K562 (cell line): ENCODE data around the gene ZNF644. TPM values are rescaled to one million over a fixed set of nuclear protein-coding genes. Genes with fewer than 3 reads are reported as not detected.

Source experiments
- ATAC-seq: fragments of 200-7000 bp; cut with Tn5 transposase; 3 replicates; pipeline ENCODE4 v1.9.1; 2020; ENCODE audit warnings: moderate library complexity
- BruUV-seq: library from RNA; stranded (reverse); fragments of 400-500 nt; replicated peaks from 2 replicates; lab custom pipeline; 2021; lab: Mats Ljungman, UMichigan
- CTCF ChIA-PET: fragments of 300-600 bp; formaldehyde crosslinking; extraction: SDS; loops from one replicate; lab custom pipeline; 2021; ENCODE audit warnings: low intra/inter-chr PET ratio; lab: Yijun Ruan, JAX
- POLR2A ChIA-PET: fragments of 300-600, 350-650 bp; sonication (Branson Sonifier 250); formaldehyde crosslinking; extraction: SDS; loops from one replicate; lab custom pipeline; 2021; ENCODE audit warnings: antibody characterized with exemption, inconsistent platforms; lab: Yijun Ruan, JAX
- DNase-seq, 4 experiments: peaks; one replicate each; pipeline versions ENCODE4 v3.0.0 to v3.0.0-alpha.2; 2011 to 2018; ENCODE audit warnings: low spot score in 3 of 4, mixed read lengths in 3 of 4; ENCODE audit errors: extremely low read depth in 1 of 4
- FAIRE-seq: peaks from 2 replicates; lab custom pipeline; 2011; peaks lifted over from hg19 to GRCh38; lab: Jason Lieb, UNC
- H2AFZ ChIP-seq: 2 replicates; pipeline ENCODE4 v1.6.0; 2011; ENCODE audit warnings: low read depth, low read length, control low read depth, inconsistent platforms
- H3K27ac ChIP-seq: fragments of 200-600 bp; 3 replicates; pipeline ENCODE4 v1.8.0; 2011; ENCODE audit warnings: low read depth, mild to moderate bottlenecking, control low read depth, inconsistent platforms, low read length, moderate library complexity, mixed read lengths; ENCODE audit errors: extremely low read depth
- H3K27me3 ChIP-seq, 2 experiments: fragments of 300-600 bp in 1 of 2; 2 replicates in 1 of 2; 3 replicates in 1 of 2; pipeline versions ENCODE4 v1.6.0 to v1.8.0; 2011; ENCODE audit warnings: inconsistent platforms in 2 of 2, low read length in 2 of 2, mild to moderate bottlenecking in 1 of 2, mixed read lengths in 1 of 2, moderate library complexity in 1 of 2; ENCODE audit not compliant: control insufficient read depth in 2 of 2, insufficient read depth in 2 of 2
- H3K36me3 ChIP-seq: fragments of 300-600 bp; 3 replicates; pipeline ENCODE4 v1.8.0; 2011; ENCODE audit warnings: mild to moderate bottlenecking, low read length, inconsistent platforms; ENCODE audit not compliant: control insufficient read depth, insufficient read depth
- H3K4me1 ChIP-seq, 2 experiments: fragments of 200-600 bp in 1 of 2; replicated peaks in 1 of 2; 2 replicates in 1 of 2; 3 replicates in 1 of 2; pipeline versions ENCODE4 v1.5.1 to v1.8.0; 2011; ENCODE audit warnings: inconsistent platforms in 2 of 2, low read length in 2 of 2, mild to moderate bottlenecking in 1 of 2, mixed read lengths in 1 of 2, moderate library complexity in 1 of 2; ENCODE audit not compliant: control insufficient read depth in 2 of 2, insufficient read depth in 2 of 2
- H3K4me2 ChIP-seq: 2 replicates; pipeline ENCODE4 v1.6.1; 2011; ENCODE audit warnings: low read length, control low read depth, inconsistent platforms, mixed read lengths; ENCODE audit not compliant: insufficient read depth
- H3K4me3 ChIP-seq: fragments of 200-600 bp; sonication (generic), shearing (Covaris generic); 2 replicates; pipeline ENCODE4 v1.5.1; 2016; ENCODE audit warnings: control low read depth, inconsistent platforms
- H3K79me2 ChIP-seq: fragments of 200-600 bp; 3 replicates; pipeline ENCODE4 v1.8.0; 2011; ENCODE audit warnings: low read length, inconsistent platforms; ENCODE audit not compliant: control insufficient read depth, insufficient read depth
- H3K9ac ChIP-seq, 2 experiments: 2 replicates each; pipeline versions ENCODE4 v1.6.0 to v1.6.1; 2011; ENCODE audit warnings: low read depth in 2 of 2, low read length in 2 of 2, control low read depth in 1 of 2, inconsistent platforms in 1 of 2, mild to moderate bottlenecking in 1 of 2, mixed read lengths in 1 of 2; ENCODE audit not compliant: insufficient read depth in 1 of 2
- H3K9me1 ChIP-seq: one replicate; pipeline ENCODE4 v1.6.0; 2011; ENCODE audit warnings: inconsistent platforms, mild to moderate bottlenecking, low read length, moderate library complexity; ENCODE audit not compliant: control insufficient read depth, insufficient read depth
- H3K9me3 ChIP-seq: replicated peaks from 2 replicates; pipeline ENCODE4 v1.5.1; 2011; ENCODE audit warnings: low read depth, low read length, inconsistent platforms; ENCODE audit not compliant: control insufficient read depth, insufficient read depth
- H4K20me1 ChIP-seq: replicated peaks from 2 replicates; pipeline ENCODE4 v1.6.1; 2011; ENCODE audit warnings: low read length, inconsistent platforms, mixed read lengths; ENCODE audit not compliant: control insufficient read depth, insufficient read depth
- FOS ChIP-seq: IDR thresholded peaks from 3 replicates; pipeline ENCODE4 v1.6.1; 2011; ENCODE audit not compliant: insufficient read length; ENCODE audit errors: extremely low read depth
- FOSL1 ChIP-seq: fragments of 200-800 bp; sonication (Bioruptor generic); conservative IDR thresholded peaks from 2 replicates; pipeline ENCODE4 v1.6.1; 2016; ENCODE audit warnings: missing genetic modification characterization, missing compliant biosample characterization
- SP1 ChIP-seq: sonication (generic); formaldehyde crosslinking; IDR thresholded peaks from 2 replicates; pipeline ENCODE4 v1.8.1; 2022; ENCODE audit warnings: mild to moderate bottlenecking, missing genetic modification reagents
- WGBS: fragments of 100-300 bp; shearing (Covaris generic); methylation state at CpG from one replicate; pipeline ENCODE4 v1.1.6; 2016; ENCODE audit warnings: low coverage, mixed read lengths; ENCODE audit not compliant: insufficient coverage; ENCODE audit errors: missing lambda C conversion rate; 5-methylcytosine and 5-hydroxymethylcytosine counted together
- in situ Hi-C: fragments of 300-500 bp; cut with MboI; formaldehyde crosslinking; loops from 4 replicates; pipeline ENCODE4 v1.15.0; 2018; ENCODE audit warnings: inconsistent platforms, mixed read lengths
- intact Hi-C: fragments of 100-400 bp; cut with micrococcal nuclease; formaldehyde crosslinking; loops from 2 replicates; pipeline ENCODE4 v1.14.2; 2022
- polyA plus RNA-seq, 8 experiments: library from polyadenylated mRNA; depleted of rRNA in 4 of 8; stranded (reverse) in 5 of 8; unstranded in 3 of 8; fragments of >200 nt; fragmentation: Nextera tagmentation in 2 of 8; fragmentation: Illumina TruSeq in 1 of 8; extraction: Ambion mirVana in 2 of 8; extraction: Trizol in 1 of 8; gene quantifications; 2 replicates each; pipeline versions ENCODE4 v1.2.1 to v1.2.3, GENCODE V29; 2011 to 2014; ENCODE audit warnings: inconsistent platforms in 1 of 8, missing spikeins in 1 of 8
- total RNA-seq, 7 experiments: library from RNA; depleted of rRNA in 6 of 7; stranded (reverse); fragments of >200 nt in 6 of 7; fragmentation: Illumina TruSeq in 2 of 7; extraction: Trizol in 2 of 7; gene quantifications; 2 replicates each; pipeline versions ENCODE4 v1.2.1 to v1.2.3, GENCODE V29; 2011 to 2021; ENCODE audit warnings: low replicate concordance in 1 of 7
- TF ChIP-seq, protein P1 (sequence below): fragments of 450-650 bp; IDR thresholded peaks from 2 replicates; pipeline ENCODE4 v1.6.1; 2016; ENCODE audit warnings: mild to moderate bottlenecking, moderate library complexity
- TF ChIP-seq, protein P2 (sequence below), 2 experiments: fragments of 450-650 bp; conservative IDR thresholded peaks; 2 replicates each; pipeline ENCODE4 v1.6.1; 2017; ENCODE audit warnings: mild to moderate bottlenecking in 2 of 2, moderate library complexity in 2 of 2

Gene ZNF644
- total and polyA plus RNA-seq, 9 of the 15 experiments (the other 6 are each of a cell fraction or from before 2014, with no cell fraction given): 25.3 to 71.4 (median 39.6) TPM

DNA sequence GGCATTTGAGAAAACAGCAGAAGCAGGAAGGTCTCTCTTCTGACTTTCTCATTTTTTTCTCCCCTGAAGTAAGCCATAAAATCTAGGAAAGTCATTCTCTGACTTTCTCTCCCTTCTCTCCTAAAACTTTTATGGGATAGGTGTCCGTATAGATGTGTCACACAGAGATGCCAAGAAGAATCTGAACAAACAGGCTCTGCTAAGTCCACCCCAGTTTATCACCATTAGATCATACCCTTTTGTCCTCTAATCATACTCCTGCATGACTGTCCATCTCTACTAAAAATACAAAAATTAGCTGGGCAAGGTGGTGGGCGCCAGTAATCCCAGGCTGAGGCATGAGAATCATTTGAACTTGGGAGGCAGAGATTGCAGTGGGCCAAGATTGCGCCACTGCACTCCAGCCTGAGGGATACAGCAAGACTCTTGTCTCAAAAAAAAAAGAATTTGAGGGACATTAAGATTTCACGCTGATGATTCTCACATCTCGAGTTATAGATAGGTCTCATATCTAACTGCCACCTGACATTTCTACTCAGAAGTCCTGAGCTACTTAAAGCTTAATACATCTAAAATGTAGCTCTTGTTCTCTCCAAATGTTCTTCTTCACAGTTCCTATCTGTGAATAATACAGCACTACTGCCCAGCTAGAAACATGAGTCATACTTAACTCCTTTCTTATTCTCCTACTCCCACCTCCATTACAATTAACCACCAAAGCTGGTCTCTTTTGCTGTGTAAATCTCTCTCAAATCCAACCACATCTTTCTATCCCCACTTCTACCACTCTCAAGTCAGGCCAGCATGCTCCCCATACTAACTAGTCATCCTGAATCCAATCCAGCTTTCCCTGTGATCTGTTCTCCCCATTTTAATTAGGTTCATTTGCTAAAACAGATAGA, 47.7 kb downstream of the ZNF644 start:
- Histone ChIP-seq H3K27ac (peak overlapping the region; percentile 53; the same call in 1 of the 3 replicates), H3K4me3 (no peak overlapping the region), H3K36me3 (peaks cover 27% of the 10 kb centered on the region), H3K4me2 (no peak overlapping the region), H3K9ac (0 out of 4 replicates have a peak overlapping the region, but pooled peaks of 1 of the 2 experiments have one; percentile 2), H3K9me3 (no peaks in the 10 kb centered on the region), H3K27me3 (no peaks in the 10 kb centered on the region), H3K9me1 (no peaks in the 10 kb centered on the region), H3K79me2 (peaks cover 67% of the 10 kb centered on the region), H3K4me1 (peaks cover 0 to 5% of the 10 kb centered on the region in 2 experiments; a peak in 2 of 5 replicates), H2AFZ (no peak overlapping the region), H4K20me1 (no peaks in the 10 kb centered on the region)
- ATAC-seq (peak; percentile 86), DNase-seq (peak in 3 of 4 experiments; percentile 11 to 31 (median 29)), FAIRE-seq (peak; percentile 72)
- 53% methylated on average over 5 of the region's 5 CpGs for WGBS
- BruUV-seq: no TSS peak
- intact Hi-C loops (no loop called here), in situ Hi-C loops (no loop called here)
- ChIA-PET CTCF (no interaction called here), POLR2A (no interaction called here)
- TF ChIP-seq FOSL1 (tag) (peak; percentile 87), FOS (no peak), SP1 (CRISPR knock-in tag) (no peak)
- TF ChIP-seq, protein P1, sequence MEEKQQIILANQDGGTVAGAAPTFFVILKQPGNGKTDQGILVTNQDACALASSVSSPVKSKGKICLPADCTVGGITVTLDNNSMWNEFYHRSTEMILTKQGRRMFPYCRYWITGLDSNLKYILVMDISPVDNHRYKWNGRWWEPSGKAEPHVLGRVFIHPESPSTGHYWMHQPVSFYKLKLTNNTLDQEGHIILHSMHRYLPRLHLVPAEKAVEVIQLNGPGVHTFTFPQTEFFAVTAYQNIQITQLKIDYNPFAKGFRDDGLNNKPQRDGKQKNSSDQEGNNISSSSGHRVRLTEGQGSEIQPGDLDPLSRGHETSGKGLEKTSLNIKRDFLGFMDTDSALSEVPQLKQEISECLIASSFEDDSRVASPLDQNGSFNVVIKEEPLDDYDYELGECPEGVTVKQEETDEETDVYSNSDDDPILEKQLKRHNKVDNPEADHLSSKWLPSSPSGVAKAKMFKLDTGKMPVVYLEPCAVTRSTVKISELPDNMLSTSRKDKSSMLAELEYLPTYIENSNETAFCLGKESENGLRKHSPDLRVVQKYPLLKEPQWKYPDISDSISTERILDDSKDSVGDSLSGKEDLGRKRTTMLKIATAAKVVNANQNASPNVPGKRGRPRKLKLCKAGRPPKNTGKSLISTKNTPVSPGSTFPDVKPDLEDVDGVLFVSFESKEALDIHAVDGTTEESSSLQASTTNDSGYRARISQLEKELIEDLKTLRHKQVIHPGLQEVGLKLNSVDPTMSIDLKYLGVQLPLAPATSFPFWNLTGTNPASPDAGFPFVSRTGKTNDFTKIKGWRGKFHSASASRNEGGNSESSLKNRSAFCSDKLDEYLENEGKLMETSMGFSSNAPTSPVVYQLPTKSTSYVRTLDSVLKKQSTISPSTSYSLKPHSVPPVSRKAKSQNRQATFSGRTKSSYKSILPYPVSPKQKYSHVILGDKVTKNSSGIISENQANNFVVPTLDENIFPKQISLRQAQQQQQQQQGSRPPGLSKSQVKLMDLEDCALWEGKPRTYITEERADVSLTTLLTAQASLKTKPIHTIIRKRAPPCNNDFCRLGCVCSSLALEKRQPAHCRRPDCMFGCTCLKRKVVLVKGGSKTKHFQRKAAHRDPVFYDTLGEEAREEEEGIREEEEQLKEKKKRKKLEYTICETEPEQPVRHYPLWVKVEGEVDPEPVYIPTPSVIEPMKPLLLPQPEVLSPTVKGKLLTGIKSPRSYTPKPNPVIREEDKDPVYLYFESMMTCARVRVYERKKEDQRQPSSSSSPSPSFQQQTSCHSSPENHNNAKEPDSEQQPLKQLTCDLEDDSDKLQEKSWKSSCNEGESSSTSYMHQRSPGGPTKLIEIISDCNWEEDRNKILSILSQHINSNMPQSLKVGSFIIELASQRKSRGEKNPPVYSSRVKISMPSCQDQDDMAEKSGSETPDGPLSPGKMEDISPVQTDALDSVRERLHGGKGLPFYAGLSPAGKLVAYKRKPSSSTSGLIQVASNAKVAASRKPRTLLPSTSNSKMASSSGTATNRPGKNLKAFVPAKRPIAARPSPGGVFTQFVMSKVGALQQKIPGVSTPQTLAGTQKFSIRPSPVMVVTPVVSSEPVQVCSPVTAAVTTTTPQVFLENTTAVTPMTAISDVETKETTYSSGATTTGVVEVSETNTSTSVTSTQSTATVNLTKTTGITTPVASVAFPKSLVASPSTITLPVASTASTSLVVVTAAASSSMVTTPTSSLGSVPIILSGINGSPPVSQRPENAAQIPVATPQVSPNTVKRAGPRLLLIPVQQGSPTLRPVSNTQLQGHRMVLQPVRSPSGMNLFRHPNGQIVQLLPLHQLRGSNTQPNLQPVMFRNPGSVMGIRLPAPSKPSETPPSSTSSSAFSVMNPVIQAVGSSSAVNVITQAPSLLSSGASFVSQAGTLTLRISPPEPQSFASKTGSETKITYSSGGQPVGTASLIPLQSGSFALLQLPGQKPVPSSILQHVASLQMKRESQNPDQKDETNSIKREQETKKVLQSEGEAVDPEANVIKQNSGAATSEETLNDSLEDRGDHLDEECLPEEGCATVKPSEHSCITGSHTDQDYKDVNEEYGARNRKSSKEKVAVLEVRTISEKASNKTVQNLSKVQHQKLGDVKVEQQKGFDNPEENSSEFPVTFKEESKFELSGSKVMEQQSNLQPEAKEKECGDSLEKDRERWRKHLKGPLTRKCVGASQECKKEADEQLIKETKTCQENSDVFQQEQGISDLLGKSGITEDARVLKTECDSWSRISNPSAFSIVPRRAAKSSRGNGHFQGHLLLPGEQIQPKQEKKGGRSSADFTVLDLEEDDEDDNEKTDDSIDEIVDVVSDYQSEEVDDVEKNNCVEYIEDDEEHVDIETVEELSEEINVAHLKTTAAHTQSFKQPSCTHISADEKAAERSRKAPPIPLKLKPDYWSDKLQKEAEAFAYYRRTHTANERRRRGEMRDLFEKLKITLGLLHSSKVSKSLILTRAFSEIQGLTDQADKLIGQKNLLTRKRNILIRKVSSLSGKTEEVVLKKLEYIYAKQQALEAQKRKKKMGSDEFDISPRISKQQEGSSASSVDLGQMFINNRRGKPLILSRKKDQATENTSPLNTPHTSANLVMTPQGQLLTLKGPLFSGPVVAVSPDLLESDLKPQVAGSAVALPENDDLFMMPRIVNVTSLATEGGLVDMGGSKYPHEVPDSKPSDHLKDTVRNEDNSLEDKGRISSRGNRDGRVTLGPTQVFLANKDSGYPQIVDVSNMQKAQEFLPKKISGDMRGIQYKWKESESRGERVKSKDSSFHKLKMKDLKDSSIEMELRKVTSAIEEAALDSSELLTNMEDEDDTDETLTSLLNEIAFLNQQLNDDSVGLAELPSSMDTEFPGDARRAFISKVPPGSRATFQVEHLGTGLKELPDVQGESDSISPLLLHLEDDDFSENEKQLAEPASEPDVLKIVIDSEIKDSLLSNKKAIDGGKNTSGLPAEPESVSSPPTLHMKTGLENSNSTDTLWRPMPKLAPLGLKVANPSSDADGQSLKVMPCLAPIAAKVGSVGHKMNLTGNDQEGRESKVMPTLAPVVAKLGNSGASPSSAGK: no peak
- TF ChIP-seq, protein P2, sequence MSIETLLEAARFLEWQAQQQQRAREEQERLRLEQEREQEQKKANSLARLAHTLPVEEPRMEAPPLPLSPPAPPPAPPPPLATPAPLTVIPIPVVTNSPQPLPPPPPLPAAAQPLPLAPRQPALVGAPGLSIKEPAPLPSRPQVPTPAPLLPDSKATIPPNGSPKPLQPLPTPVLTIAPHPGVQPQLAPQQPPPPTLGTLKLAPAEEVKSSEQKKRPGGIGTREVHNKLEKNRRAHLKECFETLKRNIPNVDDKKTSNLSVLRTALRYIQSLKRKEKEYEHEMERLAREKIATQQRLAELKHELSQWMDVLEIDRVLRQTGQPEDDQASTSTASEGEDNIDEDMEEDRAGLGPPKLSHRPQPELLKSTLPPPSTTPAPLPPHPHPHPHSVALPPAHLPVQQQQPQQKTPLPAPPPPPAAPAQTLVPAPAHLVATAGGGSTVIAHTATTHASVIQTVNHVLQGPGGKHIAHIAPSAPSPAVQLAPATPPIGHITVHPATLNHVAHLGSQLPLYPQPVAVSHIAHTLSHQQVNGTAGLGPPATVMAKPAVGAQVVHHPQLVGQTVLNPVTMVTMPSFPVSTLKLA (conservative IDR thresholded peaks at IDR 0.05): 0 out of 4 replicates have a peak, but pooled peaks of 1 of the 2 experiments have one; percentile 14
